Stimulated activated CD8-positive, alpha-beta memory T cell treated with anti-CD3 and anti-CD28 coated beads, Interleukin-7, amount 100 ng/mL, for 4 hours (primary cell): ENCODE data around the gene ACADVL.

Experiments used
- DNase-seq, 2 donors: peaks; one replicate each; pipeline ENCODE4 v3.0.0-alpha.2; 2020; ENCODE audit warnings: low read depth in 2 of 2

ACADVL gene

DNA sequence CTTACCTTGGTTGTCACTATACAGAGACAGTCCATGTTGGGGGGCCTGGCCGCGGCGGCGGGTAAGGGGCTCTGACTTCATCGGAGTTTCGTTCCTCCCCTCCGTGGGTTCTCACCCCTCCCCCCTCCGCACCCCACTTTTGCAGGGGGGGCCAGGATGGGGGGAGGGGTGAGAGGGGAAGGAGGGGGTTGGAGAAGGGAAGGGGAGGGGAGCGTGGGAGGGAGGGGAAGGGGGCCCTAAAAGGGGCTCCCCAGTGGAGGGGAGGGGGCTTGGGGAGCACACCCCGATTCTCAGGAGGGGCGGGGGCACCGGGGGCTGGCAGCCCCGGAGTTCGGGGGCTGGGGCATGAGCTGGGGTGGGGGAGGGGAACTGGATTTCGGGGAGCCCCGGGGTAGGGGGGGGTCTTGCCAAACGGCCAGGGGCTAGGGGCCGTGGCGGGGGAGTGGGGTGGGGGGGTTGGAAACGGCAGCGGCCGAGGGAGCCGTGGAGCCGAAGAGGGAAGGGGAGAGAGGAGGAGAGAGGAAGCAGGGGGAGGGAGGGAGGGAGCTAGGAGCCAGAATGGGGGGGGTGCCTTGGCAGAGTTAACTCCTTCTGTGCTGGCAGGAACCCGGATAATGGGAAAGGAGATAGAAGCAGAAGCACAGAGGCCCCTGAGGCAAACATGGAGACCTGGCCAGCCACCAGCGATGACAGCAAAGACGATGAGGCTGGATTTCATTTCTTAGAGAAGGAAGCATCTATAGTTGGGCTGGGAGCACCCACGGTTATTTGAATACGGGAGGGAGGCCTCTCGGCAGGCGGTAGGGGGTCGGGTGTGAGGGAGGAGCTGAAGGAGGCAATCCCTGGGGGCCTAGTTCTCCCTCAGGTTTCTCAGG lies 2.4 kb upstream of the ACADVL start:
- no peak for DNase-seq

DNA sequence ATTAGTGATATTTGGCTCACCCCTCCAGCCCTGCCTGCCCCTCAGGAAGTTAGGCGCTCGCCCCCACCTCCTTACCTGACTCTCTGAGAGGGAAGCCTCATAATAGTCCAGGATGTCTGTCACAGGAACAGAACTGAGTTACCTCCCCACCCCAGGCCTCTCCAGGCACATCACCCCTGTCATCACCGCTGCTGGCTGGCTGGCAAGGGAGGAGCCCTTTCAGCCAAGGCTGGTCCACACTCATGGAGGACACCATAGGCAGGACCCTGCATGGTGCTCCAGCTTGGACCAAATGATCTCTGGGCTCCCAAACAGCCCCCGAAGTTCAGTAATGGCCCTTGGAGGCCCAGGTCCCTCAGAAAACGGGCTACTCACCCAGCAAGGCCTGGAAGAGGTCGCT lies 1.6 kb upstream of the ACADVL start:
- DNase-seq: no peak

DNA sequence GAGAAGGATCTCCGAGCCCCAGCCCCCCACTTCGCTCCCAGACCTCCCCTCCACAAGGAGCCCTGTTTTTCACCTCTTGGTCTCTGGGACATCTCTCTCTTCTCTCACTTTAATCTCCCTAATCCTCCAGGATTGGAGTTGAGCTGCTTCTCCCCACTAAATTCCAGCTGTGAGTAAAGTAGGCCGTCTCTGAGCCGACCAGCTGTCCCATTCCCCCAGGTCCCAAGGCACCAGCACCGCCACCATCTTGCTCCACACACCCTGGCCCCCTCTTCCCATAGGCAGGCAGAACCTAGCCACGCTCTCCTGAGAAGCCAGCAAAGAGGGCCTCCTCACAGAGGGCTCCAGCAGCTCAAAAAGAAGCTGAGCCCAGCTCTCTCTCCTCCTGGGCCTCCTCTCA lies 980 bp upstream of the ACADVL start:
- DNase-seq: no peak

DNA sequence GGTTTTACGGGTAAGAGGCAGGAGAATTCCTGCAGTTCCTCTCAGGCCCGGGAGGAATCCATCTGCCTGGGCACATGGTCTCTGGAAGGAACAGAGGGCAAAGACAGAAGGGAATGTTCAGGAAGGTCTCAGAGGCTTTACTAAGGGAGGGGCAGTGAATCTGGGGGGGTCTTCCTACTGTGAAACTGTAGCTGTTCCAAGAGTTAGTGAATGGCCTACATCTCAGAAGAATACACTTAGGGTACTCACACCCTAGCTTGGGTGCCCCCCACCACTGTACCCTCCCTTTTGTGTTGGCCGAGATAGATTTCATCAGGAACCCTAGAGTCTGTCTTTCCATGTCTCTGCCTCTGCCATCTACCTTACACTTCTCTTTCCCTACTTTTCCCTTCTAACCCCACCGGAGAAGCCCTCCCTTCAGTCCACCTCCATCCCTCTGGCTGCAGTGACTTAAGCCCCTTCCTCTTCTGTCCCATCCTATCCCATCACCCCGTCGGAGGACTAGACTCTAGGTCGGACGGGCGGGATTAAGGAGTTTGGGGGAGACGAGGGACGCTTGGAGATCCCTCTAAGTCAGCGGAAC lies 418 bp upstream of the ACADVL start:
- DNase-seq: no peak

DNA sequence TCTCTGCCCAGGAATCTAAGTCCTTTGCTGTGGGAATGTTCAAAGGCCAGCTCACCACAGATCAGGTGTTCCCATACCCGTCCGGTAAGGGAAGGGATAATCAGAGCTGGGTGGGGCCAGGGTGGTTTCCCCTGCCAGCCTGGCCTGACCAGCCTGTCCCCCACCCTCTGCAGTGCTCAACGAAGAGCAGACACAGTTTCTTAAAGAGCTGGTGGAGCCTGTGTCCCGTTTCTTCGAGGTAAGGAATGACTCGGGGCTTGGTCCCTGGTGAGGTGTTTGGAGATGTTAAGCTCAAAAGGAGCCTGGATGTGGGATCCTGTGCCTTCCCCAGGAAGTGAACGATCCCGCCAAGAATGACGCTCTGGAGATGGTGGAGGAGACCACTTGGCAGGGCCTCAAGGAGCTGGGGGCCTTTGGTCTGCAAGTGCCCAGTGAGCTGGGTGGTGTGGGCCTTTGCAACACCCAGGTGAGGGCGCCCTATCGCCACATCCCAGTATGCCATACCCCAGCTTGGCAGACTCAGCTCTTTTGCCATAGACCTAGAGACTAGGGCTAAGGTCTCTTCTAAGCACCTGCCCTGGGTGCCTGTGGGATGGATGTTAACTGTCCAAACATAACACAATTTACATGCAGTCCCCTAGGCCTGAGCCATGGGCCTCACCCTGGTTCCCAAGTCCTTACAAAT lies 997 bp downstream of the ACADVL start:
- peak in 1 of 2 donors; percentile 45 for DNase-seq

DNA sequence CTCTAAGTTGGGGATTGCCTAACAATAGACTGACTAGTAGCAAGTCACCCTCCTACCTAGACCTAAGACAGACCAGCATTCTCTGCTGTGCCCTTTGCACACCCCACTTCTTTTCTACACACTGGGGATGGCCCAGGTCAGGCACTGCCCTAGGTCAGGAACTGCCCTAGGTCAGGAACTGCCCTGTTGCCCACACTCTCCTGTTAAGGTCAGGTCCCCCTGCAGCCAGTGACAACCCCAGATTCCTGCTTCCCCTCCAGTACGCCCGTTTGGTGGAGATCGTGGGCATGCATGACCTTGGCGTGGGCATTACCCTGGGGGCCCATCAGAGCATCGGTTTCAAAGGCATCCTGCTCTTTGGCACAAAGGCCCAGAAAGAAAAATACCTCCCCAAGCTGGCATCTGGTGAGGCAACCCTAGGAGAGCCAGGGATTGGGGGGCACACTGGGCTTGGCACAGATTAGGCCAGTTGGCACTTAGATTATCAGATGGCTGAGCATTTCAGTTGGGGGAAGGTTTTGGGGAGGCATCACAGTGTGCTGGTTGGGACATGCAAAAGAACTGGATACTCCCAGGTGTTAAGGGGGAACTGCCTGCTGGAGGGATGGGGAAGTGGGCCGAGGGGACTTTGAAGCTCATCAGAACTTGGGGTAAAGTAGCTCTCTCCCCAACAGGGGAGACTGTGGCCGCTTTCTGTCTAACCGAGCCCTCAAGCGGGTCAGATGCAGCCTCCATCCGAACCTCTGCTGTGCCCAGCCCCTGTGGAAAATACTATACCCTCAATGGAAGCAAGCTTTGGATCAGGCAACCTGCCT lies 1.7 kb downstream of the ACADVL start:
- DNase-seq: no peak

DNA sequence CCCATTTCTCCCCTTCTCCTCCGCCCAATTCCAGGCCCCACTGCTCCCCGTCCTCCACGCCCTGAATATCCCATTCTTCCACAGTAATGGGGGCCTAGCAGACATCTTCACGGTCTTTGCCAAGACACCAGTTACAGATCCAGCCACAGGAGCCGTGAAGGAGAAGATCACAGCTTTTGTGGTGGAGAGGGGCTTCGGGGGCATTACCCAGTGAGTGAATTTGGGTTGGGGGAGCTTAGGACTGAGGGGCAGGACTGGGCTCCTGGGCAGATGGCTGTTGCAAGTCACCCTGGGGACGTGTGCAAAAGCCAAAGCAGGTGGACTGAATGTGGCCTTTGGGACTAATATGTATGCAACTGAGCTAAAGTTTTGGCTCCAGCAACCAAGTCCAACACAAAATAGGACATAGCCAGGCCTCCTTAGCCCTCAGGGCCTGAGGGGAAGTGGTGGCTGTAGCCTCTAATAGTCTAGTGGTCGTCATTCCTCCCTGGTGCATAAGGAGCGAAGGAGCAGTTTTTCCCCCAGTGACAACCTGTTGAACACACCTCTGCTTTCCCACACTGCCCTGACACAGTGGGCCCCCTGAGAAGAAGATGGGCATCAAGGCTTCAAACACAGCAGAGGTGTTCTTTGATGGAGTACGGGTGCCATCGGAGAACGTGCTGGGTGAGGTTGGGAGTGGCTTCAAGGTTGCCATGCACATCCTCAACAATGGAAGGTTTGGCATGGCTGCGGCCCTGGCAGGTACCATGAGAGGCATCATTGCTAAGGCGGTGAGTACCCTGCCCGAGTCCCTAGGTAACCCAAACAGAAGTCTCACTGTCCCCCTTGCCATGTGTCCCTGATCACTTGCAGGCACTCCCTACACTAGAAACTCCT lies 2.6 kb downstream of the ACADVL start:
- DNase-seq: no peak

DNA sequence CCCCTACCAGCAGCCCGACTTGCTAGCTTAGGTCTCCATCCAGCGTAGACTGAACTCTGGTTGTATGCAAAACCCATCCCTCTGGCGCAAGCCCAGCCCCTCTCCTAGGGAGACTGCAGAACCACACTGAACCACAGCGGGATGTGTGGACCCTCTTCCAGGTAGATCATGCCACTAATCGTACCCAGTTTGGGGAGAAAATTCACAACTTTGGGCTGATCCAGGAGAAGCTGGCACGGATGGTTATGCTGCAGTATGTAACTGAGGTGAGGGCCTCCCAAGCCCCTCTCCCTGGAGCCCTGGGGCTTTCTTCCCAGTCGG lies 3.2 kb downstream of the ACADVL start:
- no peak for DNase-seq

DNA sequence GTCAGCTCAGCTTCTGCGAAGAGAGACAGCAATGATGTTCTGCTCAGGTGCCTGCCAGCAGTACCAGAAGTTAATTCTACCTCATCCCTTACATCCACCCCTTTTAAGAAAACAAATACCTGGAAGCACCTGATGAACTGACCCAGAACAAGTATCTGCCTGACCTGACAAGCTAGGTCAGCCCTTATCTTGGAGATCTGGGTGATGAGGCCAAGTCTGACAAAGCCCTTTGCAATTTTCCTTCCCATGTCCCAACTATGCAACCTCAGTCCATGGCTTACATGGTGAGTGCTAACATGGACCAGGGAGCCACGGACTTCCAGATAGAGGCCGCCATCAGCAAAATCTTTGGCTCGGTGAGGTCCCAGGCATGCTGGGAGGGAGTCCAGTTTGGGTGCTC lies 3.6 kb downstream of the ACADVL start:
- DNase-seq: no peak

DNA sequence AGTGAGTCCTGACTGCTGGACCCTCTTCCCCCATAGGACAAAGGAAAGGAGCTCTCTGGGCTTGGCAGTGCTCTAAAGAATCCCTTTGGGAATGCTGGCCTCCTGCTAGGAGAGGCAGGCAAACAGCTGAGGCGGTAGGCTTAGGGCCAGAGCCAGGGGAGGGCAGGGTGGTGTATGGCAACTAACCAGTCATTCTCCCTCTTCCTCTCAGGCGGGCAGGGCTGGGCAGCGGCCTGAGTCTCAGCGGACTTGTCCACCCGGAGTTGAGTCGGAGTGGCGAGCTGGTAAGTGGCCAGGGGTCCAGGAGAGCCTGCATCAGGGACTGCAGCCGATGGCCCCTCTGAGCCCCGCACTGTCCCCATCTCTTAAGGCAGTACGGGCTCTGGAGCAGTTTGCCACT lies 4.4 kb downstream of the ACADVL start:
- no peak for DNase-seq

DNA sequence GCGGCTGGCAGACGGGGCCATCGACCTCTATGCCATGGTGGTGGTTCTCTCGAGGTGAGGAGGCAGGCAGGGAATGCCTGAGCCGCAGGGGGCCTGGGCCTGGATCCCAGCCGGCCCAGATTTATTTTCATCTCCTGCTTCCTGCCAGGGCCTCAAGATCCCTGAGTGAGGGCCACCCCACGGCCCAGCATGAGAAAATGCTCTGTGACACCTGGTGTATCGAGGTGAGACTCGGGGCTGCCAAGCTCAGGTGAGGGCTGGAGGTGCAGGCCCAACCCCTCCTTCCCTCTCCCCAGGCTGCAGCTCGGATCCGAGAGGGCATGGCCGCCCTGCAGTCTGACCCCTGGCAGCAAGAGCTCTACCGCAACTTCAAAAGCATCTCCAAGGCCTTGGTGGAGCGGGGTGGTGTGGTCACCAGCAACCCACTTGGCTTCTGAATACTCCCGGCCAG lies 4.9 kb downstream of the ACADVL start:
- DNase-seq: no peak

DNA sequence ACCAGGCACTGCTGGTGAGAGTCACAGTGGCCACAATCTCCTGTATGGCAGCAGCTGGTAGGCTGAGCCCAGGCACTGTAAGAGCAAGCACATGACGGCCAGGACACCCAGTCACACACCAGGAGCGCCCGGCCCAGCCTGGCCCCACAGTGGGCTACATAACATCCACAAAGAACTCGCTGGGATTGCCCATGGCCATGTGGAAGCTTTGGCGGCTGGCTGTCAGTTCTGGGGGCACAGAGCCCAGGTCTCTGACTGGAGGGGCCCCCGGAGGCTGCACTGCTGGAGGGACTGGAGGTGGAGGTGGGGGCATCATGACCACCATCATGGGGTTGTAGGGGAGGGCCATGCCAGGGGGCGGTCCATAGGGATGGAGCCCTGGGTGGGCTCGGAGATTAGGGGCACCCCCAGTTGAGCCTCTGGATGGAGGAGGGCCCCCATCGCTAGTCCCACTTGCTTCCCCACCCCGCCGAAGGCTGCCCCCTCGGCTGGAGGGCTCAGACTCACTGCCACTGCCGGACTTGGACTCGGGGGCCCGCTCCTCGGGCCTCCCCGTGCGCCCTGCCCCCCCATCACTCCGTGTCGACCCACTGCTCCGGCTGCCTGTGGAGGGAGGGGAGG lies 6.1 kb downstream of the ACADVL start:
- DNase-seq: no peak

DNA sequence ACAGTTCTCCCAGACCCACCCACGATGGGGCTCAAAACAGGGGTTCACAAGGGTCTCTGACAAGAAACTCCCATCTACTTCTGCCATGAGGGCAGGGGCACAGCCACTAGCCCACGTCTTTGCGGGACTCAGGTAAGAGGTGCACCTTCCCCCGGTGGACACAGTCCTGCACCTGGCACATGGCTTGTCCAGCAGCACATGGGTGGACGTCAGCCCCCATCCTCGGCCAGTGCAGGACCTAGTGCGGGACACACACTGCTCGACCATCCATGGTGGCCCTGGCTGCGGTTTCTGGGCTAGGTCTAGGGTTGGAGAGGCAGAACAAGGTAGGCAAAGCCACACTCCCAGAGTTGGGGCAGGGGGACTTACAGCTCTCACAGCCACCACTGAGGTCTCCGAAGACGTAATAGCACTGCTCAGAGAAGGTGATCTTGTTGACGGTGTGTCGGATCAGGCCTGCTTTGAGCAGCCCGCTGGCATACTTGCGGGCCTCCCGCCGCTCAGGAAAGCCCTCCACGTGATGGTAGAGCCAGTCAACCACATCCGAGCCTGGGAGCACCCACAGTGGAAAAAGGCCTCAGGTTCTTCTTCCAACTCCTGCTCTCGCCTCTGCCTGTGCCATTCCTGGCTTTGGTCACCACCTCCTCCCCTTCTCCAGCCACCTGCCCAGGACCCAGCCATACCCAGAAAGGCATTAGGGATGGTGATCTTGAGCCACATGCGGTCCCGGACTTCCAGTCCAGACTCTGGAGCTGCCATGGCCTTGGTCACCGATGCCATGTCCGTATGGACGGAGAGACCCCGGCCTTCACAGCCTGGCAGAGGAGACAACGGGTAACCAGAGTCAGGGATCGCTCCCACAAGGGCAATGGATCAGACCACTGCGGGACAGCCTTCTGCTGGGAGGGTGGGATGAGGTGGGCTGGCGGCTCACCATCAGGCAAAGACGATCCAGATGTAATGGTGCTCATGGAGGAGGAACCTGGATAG lies 7.3 kb downstream of the ACADVL start:
- no peak for DNase-seq

DNA sequence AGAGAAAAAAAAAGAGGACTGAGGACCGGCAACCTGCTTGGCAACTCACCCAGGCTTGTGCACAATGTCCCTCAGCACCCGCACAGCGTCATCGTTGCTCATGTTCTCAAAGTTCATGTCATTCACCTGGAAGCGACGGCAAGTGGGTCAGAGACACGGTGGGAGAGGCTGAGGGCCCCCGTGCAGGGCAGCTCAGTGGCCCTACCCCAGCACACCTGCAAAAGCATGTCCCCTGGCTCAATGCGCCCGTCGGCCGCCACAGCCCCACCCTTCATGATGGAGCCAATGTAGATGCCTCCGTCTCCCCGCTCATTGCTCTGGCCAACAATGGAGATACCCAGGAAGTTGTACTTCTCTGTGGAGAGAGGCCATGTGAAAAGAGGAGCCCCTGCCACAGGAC lies 9.2 kb downstream of the ACADVL start:
- no peak for DNase-seq

DNA sequence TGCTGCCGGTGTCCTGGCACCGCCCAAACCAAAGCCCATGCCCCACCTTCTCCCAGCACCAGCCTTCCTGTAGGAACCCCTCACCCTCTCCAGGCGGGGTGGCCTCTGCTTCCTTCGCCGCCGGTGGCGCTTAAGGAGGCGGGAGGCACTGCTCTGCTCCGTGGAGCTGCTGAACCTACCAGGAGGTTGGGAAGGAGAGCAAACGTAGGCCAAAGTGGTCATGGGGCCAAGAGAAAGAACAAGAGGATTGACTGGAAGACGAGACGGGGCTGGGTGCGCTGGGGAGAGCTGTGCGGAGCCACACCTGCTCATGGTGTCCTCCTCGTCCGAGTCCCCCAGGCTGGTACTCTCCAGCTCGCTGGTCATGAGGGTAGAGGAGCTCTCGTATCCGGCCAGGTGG lies 9.8 kb downstream of the ACADVL start:
- DNase-seq: no peak

DNA sequence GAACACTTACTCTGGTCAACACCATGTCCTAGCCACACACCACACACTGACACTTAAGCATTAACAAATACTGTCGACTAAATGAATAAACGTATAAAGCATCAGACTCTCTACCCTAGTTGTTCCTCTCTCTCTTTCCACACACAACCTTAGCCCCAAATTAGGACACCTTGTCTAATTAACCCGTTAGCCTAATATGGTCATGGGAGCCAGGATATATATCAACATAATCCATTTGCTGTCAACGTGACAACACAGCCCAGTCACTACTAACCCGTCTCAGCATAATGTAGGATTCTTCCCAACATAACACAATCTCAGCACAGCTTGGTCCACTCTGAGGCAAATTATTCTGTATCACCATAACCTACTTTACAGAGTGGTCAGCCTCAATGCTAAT lies 12.4 kb downstream of the ACADVL start:
- no peak for DNase-seq

DNA sequence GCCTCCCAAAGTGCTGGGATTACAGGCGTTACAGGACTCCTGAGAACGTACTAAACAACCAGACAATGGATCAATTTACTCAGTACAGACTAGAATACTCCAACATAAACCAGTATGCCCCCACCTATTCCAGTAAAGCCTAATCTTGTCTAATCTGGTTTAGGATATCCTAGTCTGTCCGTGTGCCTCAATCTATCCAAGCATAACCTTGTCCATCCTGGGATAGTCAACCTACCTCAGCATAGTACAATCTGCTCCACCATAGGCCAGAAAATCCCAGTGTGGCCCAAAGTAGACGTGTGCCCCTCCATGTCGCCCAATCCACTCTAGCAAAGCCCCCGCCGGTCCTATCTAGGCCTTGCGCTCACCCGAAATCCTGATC lies 14.0 kb downstream of the ACADVL start:
- DNase-seq: no peak

DNA sequence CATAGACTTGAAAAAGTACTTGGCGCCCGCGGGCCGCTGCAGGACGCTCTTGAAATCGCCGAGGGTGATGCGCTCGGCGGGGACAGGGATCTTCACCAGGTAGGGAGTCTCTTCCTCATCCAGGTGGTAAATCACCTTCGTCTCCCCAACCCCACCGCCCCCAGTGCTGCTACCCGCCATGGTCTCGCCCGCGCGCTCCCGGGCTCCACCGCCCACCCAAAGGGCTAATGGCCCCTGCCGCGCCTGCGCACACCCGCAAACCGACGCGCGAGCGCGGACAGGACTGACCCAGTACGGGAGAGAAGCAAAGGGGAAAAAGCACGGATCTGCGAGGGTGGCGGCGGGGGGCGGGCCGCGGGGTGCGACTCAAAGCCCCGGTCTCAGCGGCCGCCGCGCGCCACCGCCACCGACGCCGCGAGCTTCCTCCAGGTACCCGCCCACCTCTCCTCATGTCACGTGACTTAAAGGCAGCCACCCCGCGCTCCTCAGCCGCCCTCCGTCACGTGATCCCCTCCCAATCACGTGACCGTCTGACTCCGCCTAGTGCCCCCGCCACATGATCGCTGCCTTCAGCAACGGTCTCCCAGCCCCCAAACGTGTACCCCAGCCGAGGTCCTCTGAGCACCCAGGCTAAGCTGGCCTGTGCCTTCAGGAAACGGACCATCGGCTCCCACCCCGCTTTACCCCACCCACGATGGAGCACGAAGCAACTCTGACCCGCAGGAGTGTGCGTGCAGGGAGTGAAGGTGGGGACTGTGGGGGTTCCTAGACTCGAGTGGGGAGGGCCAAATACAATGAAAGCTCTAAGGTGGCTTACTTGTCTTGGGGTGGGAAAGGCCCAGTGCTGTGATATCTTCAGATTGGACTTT lies 14.6 kb downstream of the ACADVL start, which contains the start of gene DVL2:
Gene DVL2, minus strand, starts transcription at position 435 of the 869 bp plus-strand sequence. Its CDS starts 255 bp downstream, at position 180.
- DNase-seq: peak; percentile 93 to 94
